Chondrocyte (in vitro differentiated cells): ENCODE data around the gene N4BP2L2. TPM values are rescaled to one million over a fixed set of nuclear protein-coding genes. Genes with fewer than 3 reads are reported as not detected.

Experiments used
- DNase-seq: peaks from one replicate; pipeline ENCODE4 v3.0.0; 2021; ENCODE audit warnings: mixed read lengths, low spot score
- H3K27ac Mint-ChIP-seq: one replicate; pipeline ENCODE4 v1.8.0; 2021; ENCODE audit warnings: mild to moderate bottlenecking, moderate library complexity, mixed read lengths; ENCODE audit not compliant: unreplicated experiment
- H3K27me3 Mint-ChIP-seq: 2 replicates; pipeline ENCODE4 v1.8.0; 2021; ENCODE audit warnings: low read depth, mixed read lengths
- H3K36me3 Mint-ChIP-seq: 2 replicates; pipeline ENCODE4 v1.8.0; 2021; ENCODE audit warnings: low read depth, mixed read lengths
- H3K4me1 Mint-ChIP-seq: 2 replicates; pipeline ENCODE4 v1.8.0; 2021; ENCODE audit warnings: low read depth, mild to moderate bottlenecking, mixed read lengths
- H3K4me3 Mint-ChIP-seq: one replicate; pipeline ENCODE4 v1.8.0; 2021; ENCODE audit warnings: mild to moderate bottlenecking, moderate library complexity, mixed read lengths; ENCODE audit not compliant: unreplicated experiment
- H3K9me3 Mint-ChIP-seq: 2 replicates; pipeline ENCODE4 v1.8.0; 2021; ENCODE audit warnings: low read depth, mixed read lengths
- total RNA-seq: library from RNA; stranded (reverse); gene quantifications from 3 replicates; pipeline ENCODE4 v1.2.1, GENCODE V29; 2021
- TF ChIP-seq, protein P1 (sequence below): fragments of 200-600 bp; sonication (generic); IDR thresholded peaks from 2 replicates; pipeline ENCODE4 v1.5.0; 2021; ENCODE audit warnings: antibody characterized with exemption, mild to moderate bottlenecking, moderate library complexity

N4BP2L2 gene
- total RNA-seq, 1 donor from 2014 or later = 90.0 TPM

DNA sequence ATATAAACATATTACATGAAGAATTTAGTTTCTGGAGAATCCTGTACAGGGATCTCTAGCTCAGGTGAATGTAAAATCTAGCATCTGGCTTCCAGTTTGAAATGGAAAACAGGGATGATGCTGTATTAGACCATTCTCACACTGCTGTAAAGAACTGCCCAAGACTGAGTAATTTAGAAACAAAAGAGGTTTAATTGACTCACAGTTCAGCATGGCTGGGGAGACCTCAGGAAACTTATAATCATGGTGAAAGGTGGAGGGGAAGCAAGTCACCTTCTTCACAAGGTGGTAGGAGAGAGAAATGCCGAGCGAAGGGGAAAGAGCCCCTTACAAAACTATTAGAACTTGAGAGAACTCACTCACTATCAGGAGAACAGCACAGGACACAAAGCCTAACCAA, 17.0 kb upstream of the N4BP2L2 start:
- Mint-ChIP-seq H3K27ac (no peak overlapping the region), H3K9me3 (peaks cover 4% of the 10 kb centered on the region), H3K4me3 (no peak overlapping the region), H3K27me3 (peaks cover 2% of the 10 kb centered on the region), H3K36me3 (peaks cover 1% of the 10 kb centered on the region), H3K4me1 (no peaks in the 10 kb centered on the region)
- no peak for DNase-seq
- TF ChIP-seq, protein P1, sequence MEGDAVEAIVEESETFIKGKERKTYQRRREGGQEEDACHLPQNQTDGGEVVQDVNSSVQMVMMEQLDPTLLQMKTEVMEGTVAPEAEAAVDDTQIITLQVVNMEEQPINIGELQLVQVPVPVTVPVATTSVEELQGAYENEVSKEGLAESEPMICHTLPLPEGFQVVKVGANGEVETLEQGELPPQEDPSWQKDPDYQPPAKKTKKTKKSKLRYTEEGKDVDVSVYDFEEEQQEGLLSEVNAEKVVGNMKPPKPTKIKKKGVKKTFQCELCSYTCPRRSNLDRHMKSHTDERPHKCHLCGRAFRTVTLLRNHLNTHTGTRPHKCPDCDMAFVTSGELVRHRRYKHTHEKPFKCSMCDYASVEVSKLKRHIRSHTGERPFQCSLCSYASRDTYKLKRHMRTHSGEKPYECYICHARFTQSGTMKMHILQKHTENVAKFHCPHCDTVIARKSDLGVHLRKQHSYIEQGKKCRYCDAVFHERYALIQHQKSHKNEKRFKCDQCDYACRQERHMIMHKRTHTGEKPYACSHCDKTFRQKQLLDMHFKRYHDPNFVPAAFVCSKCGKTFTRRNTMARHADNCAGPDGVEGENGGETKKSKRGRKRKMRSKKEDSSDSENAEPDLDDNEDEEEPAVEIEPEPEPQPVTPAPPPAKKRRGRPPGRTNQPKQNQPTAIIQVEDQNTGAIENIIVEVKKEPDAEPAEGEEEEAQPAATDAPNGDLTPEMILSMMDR = no peak

DNA sequence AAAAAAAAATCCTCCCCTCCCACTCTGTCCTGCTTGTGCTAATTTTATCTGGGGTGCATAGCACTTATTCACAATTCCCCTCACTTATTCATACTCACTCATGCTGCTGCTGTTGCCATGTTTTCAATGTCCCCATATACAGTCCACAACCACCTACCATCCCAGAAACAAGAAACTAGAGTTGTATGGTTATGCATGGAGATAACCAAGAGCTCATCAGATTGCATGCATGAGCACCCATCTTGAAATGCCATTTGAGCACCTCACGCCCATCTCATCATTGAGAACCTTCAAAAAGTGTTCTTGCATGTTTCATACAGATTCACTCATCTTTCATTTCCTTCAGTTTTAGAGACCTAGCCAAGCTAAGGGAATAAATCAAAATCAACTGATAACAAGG, 15.1 kb upstream of the N4BP2L2 start:
- TF ChIP-seq, protein P1 = no peak
- H3K9me3 Mint-ChIP-seq = peaks cover 2% of the 10 kb centered on the region
- H3K27ac Mint-ChIP-seq = no peak overlapping the region
- peaks cover 2% of the 10 kb centered on the region for H3K27me3 Mint-ChIP-seq
- no peak overlapping the region for H3K4me3 Mint-ChIP-seq
- no peak for DNase-seq
- H3K36me3 Mint-ChIP-seq = peaks cover 1% of the 10 kb centered on the region
- H3K4me1 Mint-ChIP-seq = no peaks in the 10 kb centered on the region

DNA sequence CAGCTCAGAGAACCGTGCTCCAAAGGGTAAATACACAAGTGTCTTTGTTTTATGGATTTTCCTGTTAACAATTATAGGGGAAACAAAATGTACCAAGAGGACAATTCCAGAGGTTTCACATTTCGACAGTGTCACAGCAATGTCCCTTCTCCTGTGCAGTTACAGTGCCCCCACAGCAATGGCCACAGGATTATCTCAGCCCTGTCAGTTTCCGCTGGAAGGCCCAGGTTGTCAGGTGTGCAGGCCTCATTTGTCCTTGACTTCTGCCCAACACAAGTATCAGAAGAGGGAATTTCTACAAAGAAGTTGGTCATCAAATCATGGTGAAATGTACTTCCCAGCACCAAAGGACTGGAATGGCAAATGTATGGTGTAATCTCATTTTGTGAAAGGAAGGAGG, 11.2 kb upstream of the N4BP2L2 start:
- Mint-ChIP-seq H3K27me3 (no peaks in the 10 kb centered on the region), H3K4me3 (no peak overlapping the region), H3K27ac (no peak overlapping the region), H3K4me1 (no peaks in the 10 kb centered on the region), H3K36me3 (peaks cover 1% of the 10 kb centered on the region), H3K9me3 (no peaks in the 10 kb centered on the region)
- TF ChIP-seq, protein P1 = no peak
- no peak for DNase-seq

DNA sequence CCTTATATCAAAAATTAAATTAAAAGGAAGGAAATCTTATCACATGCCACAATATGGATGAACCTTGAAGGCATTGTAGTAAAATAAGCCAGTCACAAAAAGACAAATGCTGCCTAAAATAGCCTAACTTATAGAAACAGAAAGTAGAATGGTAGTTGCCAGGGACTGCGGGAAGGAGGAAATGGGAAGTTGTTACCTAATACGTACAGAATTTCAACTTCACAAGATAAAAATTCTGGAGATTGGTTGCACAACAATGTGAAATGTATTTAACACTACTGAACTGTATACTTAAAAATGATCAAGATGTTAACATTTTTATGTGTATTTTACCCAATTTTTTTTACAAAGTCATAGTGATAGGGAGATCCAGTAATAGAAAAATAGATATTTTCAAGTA, 10.2 kb upstream of the N4BP2L2 start:
- Mint-ChIP-seq H3K4me3 (no peak overlapping the region), H3K27me3 (no peaks in the 10 kb centered on the region), H3K36me3 (peaks cover 1% of the 10 kb centered on the region), H3K9me3 (no peaks in the 10 kb centered on the region), H3K27ac (no peak overlapping the region), H3K4me1 (no peaks in the 10 kb centered on the region)
- no peak for DNase-seq
- TF ChIP-seq, protein P1 = no peak

DNA sequence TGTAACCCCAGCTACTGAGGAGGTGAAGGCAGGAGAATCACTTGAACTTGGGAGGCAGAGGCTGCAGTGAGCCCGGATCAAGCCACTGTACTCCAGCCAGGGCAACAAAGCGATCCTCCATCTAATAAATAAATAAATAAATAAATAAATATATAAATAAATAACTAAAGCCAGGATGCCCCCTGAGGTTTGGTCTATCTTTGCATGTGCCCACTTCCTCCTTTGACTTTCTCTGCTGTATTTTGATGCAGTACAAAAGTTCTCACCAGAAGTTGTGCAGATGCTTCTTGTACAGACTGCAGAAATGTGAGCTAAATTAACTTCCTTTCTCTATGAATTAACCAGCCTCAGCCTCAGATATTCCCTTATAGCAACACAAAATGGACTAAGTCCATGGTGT, 6.5 kb upstream of the N4BP2L2 start:
- no peak for DNase-seq
- Mint-ChIP-seq H3K36me3 (no peaks in the 10 kb centered on the region), H3K27me3 (peaks cover 2% of the 10 kb centered on the region), H3K4me1 (no peaks in the 10 kb centered on the region), H3K9me3 (no peaks in the 10 kb centered on the region), H3K27ac (no peak overlapping the region), H3K4me3 (no peak overlapping the region)
- TF ChIP-seq, protein P1 = no peak
